ENCODE results near the gene PKP4.

PKP4 gene

GRCh38 chr2:158656492-158657229 is 199.9 kb downstream of the PKP4 start:
- DNase-seq: no peak

- DNase-seq: no peak
These were observed 201.6 kb downstream of the PKP4 start for GRCh38 chr2:158658396-158658795.

GRCh38 chr2:158659483-158659882 is 202.7 kb downstream of the PKP4 start:
- DNase-seq: no peak

GRCh38 chr2:158661231-158661630 is 204.5 kb downstream of the PKP4 start:
- no peak for DNase-seq

- DNase-seq: no peak
These were observed 205.7 kb downstream of the PKP4 start for GRCh38 chr2:158662421-158662820.

GRCh38 chr2:158663796-158664195 is 207.0 kb downstream of the PKP4 start:
- DNase-seq: no peak

- no peak for DNase-seq
These were observed 208.2 kb downstream of the PKP4 start for GRCh38 chr2:158664987-158665386.

- DNase-seq: no peak
These were observed 209.0 kb downstream of the PKP4 start for GRCh38 chr2:158665536-158666302.

- no peak for DNase-seq
These were observed 210.2 kb downstream of the PKP4 start for GRCh38 chr2:158666969-158667368.

- no peak for DNase-seq
These were observed 210.8 kb downstream of the PKP4 start for GRCh38 chr2:158667586-158667985.

GRCh38 chr2:158668001-158668765 is 211.4 kb downstream of the PKP4 start:
- DNase-seq: no peak

GRCh38 chr2:158670292-158670691 is 213.5 kb downstream of the PKP4 start:
- no peak for DNase-seq

- no peak for DNase-seq
These were observed 214.9 kb downstream of the PKP4 start for GRCh38 chr2:158671360-158672245.

- no peak for DNase-seq
These were observed 219.5 kb downstream of the PKP4 start for GRCh38 chr2:158676295-158676694.

- DNase-seq: no peak
These were observed 219.9 kb downstream of the PKP4 start for GRCh38 chr2:158676696-158677095.

- no peak for DNase-seq
These were observed 220.8 kb downstream of the PKP4 start for GRCh38 chr2:158677542-158677941.

GRCh38 chr2:158681816-158682215 is 225.1 kb downstream of the PKP4 start:
- DNase-seq: no peak

GRCh38 chr2:158685646-158686045 is 228.9 kb downstream of the PKP4 start:
- no peak for DNase-seq

- no peak for DNase-seq
These were observed 229.5 kb downstream of the PKP4 start for GRCh38 chr2:158686210-158686691.

- DNase-seq: no peak
These were observed 230.6 kb downstream of the PKP4 start for GRCh38 chr2:158687315-158687714.

GRCh38 chr2:158688721-158689120 is 232.0 kb downstream of the PKP4 start:
- no peak for DNase-seq

- no peak for DNase-seq
These were observed 232.6 kb downstream of the PKP4 start for GRCh38 chr2:158689391-158689790.

Measured in activated CD4-positive, alpha-beta T cell treated with anti-CD3 and anti-CD28 coated beads for 4 hours (primary cell).